HG03469 (cell line): ENCODE measurements around the gene PDE11A.
"Not testable (repeated sequence)": the region's sequence is repeated elsewhere in the genome, so short reads cannot be mapped to it uniquely, and the experiment has no call there.

ENCODE experiments used
- ATAC-seq: cut with Tn5 transposase; IDR thresholded peaks from one replicate; pipeline ENCODE4 v1.9.1; 2021; ENCODE audit warnings: mild to moderate bottlenecking, moderate library complexity, moderate number of reproducible peaks; ENCODE audit not compliant: unreplicated experiment

The PDE11A gene

GRCh38 chr2:178009813-178010212 is 62.8 kb downstream of the PDE11A start:
- ATAC-seq = no peak

DNA sequence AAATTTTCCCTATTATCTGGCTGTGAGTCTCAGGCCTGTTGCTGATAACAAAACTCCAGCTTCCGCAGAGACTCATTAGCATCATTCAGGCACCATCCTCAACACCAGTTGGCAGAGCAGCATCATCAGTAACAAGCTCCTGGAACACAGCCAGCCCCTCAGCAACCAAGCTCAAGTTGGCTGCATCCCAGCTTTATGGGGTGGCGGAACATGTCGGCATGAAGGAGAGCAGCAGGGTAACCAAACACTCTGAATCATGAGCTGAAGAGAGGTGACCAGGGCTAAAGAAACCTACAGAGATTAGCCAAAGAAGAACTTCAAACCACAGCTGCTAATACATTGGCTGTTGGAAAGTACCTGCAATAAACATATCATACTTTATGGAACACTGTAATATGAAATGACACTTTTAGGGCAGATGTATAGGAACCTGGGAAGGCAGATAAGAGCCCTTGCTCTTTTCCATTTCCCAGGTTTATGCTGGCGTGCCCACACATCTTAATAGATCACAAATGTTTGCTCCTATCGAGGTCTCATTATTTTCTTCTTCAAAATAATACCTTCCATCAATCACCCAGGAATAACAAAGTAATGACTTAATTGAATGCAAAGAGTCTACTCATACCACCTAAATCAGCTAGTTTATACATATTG is 63.8 kb downstream of the PDE11A start:
- no peak for ATAC-seq

GRCh38 chr2:178006710-178007109 is 65.9 kb downstream of the PDE11A start:
- ATAC-seq = no peak

DNA sequence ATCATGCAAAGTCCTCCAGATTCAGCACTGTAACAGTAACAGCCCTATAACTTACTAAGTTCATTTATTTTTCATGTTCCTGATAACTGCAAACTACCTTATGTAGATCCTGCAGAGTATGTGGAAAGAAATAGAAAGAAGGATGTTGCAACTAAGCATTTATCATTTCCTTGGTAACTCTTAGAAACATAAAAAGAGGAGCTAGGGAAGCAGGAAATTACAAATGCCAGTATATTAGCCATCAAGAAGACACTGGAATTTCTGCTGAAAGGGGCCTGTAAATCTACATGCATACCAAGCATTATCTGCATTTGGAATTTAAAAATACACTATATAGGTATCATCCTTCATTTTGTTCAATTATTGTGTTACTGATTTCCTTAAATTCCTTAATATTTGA is 66.8 kb downstream of the PDE11A start:
- ATAC-seq = no peak

DNA sequence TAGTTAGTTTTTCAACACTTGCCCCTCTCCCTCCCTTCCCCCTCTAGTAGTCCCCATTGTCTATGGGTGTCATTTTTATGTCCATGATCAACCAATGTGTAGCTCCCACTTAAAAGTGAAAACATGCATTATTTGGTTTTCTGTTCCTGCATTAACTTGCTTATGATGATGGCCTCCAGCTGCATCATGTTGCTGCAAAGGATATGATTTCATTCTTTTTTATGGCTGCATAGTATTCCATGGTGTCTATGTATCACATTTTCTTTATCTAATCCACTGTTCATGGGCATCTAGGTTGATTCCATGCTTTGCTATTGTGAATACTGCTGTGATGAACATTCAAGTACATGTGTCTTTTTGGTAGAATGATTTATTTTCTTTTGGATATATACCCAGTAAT is 70.5 kb downstream of the PDE11A start:
- ATAC-seq = no peak

- no peak for ATAC-seq
Observed at GRCh38 chr2:177998996-177999395, 73.6 kb downstream of the PDE11A start.

DNA sequence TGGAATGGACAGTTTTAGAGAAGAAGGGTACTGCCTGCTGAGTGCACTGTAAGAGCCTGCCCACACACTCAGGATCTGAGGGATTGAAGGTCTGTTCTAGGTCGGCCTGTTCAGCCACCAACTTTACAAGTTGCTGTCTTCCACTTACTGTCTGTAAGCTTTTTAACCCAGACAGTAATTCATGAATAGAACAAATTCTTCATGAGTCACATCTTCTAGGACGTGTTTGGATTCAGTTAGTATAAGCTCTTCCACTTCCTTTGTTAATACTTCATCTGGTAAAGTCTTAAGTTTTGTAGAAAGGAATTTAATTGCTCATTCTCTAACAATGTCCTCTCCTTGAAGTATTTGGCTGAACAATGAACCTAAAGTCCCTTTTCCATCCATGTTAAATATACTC is 74.6 kb downstream of the PDE11A start:
- ATAC-seq = no peak

DNA sequence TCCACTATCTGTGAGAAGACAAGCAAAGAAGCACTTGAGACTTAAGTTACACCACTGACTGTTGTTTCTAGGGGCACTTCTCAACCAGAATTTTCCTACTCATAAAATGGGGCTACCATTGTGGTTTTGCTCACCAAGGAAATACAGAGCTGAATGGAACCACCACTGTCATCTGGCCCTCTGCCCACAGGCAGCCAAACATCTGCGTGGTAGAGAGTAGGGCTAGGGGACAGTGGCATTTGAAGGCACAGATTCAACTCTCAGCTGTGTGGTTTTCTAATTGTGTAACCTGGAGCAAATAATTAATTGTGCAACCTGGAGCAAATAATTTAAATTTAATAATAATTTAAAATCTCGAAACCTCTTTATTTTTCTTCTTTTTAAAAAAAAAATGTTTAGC is 79.6 kb downstream of the PDE11A start:
- ATAC-seq = no peak

DNA sequence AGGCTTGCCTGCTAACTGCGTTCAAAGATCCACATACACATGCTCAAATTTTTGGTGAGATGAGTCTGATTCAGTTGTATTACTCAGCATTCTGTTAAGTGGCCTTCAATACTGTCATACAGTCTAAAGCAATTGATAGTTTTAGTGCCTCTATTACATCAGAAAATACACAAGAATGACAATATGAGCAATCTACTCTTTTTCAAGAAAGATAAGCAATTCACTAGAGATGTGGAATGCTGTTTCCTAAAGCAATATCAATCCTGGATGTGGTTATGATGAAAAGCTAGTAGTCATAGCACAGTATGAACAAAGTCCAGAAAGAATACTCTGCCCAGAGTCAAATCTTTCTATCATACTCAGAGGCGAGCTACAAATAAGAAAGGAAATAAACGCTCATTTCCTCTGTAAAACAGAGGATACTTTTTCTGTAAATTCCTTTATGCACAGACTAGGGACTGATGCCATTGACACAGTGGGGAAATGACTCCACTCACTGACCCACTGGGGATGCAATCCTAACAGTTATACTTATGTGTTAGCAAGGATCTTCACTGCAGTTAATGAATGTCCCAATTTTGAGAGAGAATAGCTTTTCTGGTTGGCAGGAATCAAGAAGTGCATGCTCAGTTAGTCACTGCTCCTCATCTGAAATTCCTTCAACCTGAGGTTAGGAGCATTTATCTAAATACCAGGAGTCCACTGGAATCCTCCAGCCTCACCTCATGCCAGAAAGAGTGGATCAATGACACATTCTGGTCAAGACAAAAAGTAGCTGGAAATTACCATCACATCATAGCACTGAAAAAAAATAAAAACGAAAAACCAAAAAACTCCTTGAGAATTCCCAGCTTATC is 83.3 kb downstream of the PDE11A start:
- no peak for ATAC-seq

DNA sequence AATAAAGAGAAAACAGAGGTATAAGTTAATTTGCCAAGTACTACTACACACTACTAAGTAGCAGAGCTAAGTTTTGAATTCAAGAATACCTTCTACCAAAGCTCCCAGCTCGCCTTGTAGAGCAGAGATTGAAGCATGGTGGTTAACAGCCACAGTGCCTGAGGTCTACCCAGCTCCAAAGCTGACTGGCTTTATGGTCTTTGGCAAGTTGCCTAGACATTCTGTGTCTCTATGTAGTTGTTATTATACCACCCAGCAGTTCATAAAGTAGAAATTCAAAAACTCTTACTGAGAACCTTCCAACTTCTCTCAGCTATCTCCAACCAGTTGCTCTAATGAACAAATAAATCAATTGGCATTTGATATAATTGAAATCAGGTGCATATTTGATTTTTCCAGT is 87.8 kb downstream of the PDE11A start:
- ATAC-seq = no peak

DNA sequence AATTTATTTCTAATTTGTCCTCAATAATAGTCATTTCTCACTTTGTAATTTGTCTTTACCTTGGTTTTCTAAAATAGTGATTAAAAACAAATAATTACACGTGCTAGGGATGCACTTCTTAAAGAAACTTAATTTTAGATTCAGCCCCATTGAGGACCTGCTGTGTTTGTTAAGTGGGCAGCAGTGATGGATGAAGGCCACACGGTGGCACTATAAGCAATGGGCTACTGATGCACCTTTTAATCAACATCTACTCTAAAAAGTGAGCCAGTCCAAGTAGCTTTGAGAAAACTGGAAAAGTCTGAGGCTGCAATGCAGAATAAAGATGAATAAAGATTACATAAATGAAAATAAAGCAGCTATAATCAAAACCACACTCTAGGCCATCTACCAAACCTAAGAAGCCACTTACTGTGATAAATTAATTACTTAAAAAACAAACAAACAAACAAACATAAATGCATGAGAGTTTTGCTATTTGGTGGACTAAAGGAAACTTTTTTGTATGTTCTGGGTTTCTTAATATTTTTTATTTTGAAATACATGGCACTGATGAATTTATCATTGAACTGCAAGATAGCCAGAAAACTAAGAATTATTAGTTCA is 89.3 kb downstream of the PDE11A start:
- peak; percentile 79 for ATAC-seq

DNA sequence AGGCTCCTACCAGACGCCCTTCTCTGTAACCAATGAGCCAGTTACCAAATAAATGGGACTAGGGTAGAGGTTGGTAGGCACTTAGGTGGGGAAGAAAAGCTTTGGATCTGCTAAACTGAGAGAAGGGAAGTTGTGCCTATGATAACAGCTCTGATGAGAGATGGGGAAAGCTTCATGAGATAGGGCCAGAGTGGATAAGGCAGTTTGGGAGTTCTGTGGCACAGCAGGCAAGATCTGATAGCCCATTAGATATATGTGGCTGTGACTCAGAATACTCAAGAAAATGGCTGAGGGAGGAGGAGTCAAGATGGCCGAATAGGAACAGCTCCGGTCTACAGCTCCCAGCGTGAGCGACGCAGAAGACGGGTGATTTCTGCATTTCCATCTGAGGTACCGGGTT is 99.8 kb downstream of the PDE11A start:
- ATAC-seq = no peak

DNA sequence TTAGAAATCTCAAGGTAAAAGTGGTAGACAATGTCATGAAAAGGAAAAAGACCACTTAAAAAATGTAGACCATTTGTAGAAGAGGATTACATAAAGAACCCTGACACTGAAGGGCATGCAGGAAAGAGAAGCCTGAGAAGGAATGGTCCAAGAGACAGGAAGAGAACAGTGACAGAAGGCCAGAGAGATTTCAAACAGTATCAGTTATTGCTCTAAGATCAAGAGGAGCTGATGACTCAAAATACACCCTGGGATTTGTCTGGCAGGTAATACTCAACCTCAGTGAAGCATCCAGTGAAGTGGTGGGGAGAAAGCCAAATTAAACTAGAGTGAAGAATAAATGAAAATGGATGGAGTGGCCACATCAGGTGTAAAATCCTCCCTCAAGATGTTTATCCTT is 100.5 kb downstream of the PDE11A start:
- ATAC-seq = no peak

GRCh38 chr2:177970670-177971454 is 101.7 kb downstream of the PDE11A start:
- no peak for ATAC-seq

GRCh38 chr2:177964892-177965291 is 107.7 kb downstream of the PDE11A start:
- no peak for ATAC-seq

DNA sequence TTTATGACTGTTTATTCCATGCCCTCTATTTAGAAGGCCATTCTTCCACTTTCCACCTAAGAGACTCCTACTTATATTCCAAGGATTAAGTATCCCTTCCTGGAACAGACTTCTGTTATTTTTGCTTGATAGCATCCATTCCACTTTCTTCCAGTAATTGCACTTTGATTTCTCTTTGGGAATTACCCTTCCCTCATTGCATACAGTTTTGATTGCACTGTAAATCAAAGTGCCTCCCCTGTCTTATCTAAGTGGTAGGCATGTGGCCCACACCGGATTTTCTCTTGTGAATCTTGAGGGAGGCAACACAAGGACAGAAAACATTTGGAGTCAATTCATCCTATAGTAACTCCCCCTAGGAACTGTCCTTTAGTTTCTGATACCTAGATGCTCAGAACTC is 120.4 kb downstream of the PDE11A start:
- no peak for ATAC-seq

DNA sequence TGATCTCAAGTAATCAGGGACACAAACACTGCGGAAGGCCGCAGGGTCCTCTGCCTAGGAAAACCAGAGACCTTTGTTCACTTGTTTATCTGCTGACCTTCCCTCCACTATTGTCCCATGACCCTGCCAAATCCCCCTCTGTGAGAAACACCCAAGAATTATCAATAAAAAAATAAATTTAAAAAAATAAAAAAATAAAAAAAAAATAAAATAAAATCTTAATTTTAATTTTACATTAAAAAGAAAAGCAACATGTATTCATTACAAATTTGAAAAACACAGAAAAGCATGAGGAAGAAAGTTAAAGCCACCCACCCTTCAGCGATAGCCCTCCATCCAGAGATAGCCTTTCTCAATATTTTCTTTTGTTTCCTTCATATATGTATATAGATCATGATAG is 125.0 kb downstream of the PDE11A start:
- not testable (repeated sequence) for ATAC-seq

GRCh38 chr2:177944530-177944929 is 128.0 kb downstream of the PDE11A start:
- not testable (repeated sequence) for ATAC-seq

GRCh38 chr2:177942731-177943130 is 129.8 kb downstream of the PDE11A start:
- no peak for ATAC-seq

DNA sequence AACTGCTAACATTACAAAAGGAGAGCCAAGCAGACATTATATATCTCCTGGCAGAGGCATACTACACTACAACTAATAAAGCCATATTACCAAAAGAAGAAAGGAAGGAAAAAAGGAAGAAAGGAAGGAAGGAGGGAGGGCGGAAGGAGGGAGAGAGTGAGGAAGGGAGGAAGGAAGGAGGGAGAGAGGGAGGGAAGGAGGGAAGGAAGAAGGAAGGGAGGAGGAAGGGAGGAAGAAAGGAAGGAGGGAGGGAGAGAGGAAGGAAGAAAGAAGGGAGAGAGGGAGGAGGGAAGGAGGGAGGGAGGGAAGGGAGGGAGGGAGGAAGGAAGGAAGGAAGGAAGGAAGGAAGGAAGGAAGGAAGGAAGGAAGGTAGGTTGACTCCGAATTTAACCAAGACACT is 133.4 kb downstream of the PDE11A start:
- no peak for ATAC-seq

- no peak for ATAC-seq
Observed at GRCh38 chr2:177930916-177931315, 141.7 kb downstream of the PDE11A start.
